ENCODE measurements around the gene SNN. TPM values are rescaled to one million over a fixed set of nuclear protein-coding genes. Genes with fewer than 3 reads are reported as not detected.

The SNN gene
- total RNA-seq, 1 experiment from 2014 or later, result 65.2 TPM

DNA sequence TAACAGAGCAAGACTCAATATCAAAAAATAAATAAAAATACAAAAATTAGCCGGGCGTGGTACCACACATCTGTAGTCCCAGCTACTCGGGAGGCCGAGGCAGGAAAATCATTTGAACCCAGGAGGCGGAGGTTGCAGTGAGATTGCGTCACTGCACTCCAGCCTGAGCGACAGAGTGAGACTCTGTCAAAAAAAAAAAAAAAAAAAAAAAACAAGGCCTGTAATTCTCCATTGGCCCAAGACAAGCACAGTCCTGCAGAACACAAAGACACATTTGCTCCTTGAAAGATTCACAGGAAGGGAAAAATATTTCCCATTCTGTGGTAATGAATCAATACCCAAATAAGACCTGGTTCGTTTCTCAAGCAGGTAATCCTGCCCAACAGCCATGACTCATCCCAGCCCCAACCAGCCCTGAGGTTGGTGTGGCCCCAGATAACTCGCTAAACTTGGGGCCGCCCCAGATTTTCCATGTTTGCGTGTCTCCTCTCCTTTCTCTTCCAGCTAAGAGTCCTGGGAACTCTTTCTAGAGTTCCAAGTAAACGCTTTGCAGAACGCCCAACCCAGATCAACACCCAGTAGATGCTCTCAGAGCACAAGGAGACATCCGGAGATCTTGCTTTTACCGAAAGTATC is 40.3 kb upstream of the SNN start:
- Mint-ChIP-seq H3K9me3 (peaks cover 4% of the 10 kb centered on the region; the same call in 1 of the 2 replicates), H3K4me1 (peaks cover 3% of the 10 kb centered on the region; the same call in 1 of the 2 replicates), H3K36me3 (no peaks in the 10 kb centered on the region), H3K27ac (peak overlapping the region; percentile 3; the same call in 1 of the 2 replicates), H3K4me3 (no peak overlapping the region), H3K27me3 (ENCODE audit: low read depth) (peaks cover 3% of the 10 kb centered on the region; the same call in 1 of the 2 replicates)
- ChIA-PET CTCF (interaction anchor here (0.7 kb wide), 1 partner anchor 1500 kb away, joined by 6 read pairs; no protein-coding TSS in a partner anchor), POLR2A (no interaction called here)
- DNase-seq (ENCODE audit: low spot score), result no peak
- no peak for ATAC-seq
- TF ChIP-seq, protein P1, sequence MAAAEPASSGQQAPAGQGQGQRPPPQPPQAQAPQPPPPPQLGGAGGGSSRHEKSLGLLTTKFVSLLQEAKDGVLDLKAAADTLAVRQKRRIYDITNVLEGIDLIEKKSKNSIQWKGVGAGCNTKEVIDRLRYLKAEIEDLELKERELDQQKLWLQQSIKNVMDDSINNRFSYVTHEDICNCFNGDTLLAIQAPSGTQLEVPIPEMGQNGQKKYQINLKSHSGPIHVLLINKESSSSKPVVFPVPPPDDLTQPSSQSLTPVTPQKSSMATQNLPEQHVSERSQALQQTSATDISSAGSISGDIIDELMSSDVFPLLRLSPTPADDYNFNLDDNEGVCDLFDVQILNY (CRISPR knock-in tag; IDR thresholded peaks at IDR 0.05), result no peak
- TF ChIP-seq ZNF138 (CRISPR knock-in tag; conservative IDR thresholded peaks at IDR 0.05), result no peak
- peak; percentile 92 for TF ChIP-seq GABPB1 (CRISPR knock-in tag; IDR thresholded peaks at IDR 0.05)
- TF ChIP-seq, protein P2, sequence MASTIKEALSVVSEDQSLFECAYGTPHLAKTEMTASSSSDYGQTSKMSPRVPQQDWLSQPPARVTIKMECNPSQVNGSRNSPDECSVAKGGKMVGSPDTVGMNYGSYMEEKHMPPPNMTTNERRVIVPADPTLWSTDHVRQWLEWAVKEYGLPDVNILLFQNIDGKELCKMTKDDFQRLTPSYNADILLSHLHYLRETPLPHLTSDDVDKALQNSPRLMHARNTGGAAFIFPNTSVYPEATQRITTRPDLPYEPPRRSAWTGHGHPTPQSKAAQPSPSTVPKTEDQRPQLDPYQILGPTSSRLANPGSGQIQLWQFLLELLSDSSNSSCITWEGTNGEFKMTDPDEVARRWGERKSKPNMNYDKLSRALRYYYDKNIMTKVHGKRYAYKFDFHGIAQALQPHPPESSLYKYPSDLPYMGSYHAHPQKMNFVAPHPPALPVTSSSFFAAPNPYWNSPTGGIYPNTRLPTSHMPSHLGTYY (CRISPR knock-in tag; IDR thresholded peaks at IDR 0.05), result no peak

DNA sequence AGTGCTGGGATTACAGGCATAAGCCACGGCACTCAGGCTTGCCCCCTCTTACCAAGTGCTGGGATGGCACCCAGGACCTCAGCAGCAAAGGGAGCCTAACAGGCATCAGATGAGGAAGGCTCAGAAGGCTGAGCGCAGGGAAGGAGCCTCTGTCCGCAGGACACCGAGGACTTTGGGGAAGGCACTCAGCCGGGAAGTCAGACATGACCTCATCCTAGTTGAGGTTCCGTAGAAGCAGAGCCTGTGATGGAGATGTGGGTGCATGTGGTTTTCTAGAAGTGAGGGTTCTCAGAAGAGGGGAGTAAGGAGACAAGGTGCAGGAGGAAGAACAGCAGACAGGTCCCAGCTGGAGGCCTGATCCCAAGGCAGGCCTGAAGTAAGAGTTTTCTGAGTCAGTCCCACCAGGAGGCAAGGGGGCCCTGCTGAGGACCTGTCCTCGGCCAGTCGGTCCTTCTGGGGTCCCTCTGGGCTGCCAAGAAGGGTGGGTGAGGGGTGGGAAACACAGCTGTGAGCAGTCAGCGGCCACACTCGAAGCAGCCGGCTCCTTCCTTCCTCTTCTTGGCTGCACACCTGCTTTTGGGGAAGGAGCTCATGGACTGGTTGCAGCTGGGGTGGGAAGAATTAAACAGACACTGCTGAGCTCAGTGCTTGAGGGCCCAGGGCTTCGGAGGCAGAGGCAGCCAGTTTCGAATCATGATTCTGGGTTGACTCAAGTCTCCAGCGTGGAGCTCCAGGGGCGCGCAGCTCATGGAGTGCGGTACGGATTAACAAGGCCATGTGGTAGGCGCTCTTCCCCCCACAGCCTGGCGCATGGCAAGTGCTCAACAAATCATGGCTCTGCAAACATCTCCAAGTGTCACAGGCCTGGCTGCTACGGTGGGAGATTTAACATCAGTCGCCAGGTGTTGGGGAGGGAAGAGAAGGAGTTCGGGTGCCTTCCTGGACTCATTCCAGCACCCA is 38.9 kb upstream of the SNN start:
- CTCF ChIA-PET, result interaction anchor here (0.7 to 1.3 kb wide), 4 partner anchors 12 to 222 kb away, joined by 3 to 6 read pairs (median 4); no protein-coding TSS in a partner anchor
- no peak overlapping the region for H3K27ac Mint-ChIP-seq
- H3K4me3 Mint-ChIP-seq, result no peak overlapping the region
- DNase-seq (ENCODE audit: low spot score) (no peak), ATAC-seq (no peak)
- 0 out of 2 replicates have a peak, but pooled peaks cover under 1% of the 10 kb centered on the region for H3K9me3 Mint-ChIP-seq
- TF ChIP-seq, protein P3, sequence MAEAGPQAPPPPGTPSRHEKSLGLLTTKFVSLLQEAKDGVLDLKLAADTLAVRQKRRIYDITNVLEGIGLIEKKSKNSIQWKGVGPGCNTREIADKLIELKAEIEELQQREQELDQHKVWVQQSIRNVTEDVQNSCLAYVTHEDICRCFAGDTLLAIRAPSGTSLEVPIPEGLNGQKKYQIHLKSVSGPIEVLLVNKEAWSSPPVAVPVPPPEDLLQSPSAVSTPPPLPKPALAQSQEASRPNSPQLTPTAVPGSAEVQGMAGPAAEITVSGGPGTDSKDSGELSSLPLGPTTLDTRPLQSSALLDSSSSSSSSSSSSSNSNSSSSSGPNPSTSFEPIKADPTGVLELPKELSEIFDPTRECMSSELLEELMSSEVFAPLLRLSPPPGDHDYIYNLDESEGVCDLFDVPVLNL (CRISPR knock-in tag; IDR thresholded peaks at IDR 0.05; ENCODE audit: borderline replicate concordance, low read depth), result 0 out of 2 replicates have a peak, but pooled peaks have one; percentile 36
- TF ChIP-seq, protein P4, sequence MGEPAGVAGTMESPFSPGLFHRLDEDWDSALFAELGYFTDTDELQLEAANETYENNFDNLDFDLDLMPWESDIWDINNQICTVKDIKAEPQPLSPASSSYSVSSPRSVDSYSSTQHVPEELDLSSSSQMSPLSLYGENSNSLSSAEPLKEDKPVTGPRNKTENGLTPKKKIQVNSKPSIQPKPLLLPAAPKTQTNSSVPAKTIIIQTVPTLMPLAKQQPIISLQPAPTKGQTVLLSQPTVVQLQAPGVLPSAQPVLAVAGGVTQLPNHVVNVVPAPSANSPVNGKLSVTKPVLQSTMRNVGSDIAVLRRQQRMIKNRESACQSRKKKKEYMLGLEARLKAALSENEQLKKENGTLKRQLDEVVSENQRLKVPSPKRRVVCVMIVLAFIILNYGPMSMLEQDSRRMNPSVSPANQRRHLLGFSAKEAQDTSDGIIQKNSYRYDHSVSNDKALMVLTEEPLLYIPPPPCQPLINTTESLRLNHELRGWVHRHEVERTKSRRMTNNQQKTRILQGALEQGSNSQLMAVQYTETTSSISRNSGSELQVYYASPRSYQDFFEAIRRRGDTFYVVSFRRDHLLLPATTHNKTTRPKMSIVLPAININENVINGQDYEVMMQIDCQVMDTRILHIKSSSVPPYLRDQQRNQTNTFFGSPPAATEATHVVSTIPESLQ (CRISPR knock-in tag; IDR thresholded peaks at IDR 0.05), result no peak
- peak; percentile 36; the same call in 1 of the 2 replicates for TF ChIP-seq GABPB1 (CRISPR knock-in tag; IDR thresholded peaks at IDR 0.05)
- H3K4me1 Mint-ChIP-seq, result peaks cover 3% of the 10 kb centered on the region; the same call in 1 of the 2 replicates
- H3K36me3 Mint-ChIP-seq, result no peaks in the 10 kb centered on the region
- POLR2A ChIA-PET, result no interaction called here
- H3K27me3 Mint-ChIP-seq (ENCODE audit: low read depth), result peaks cover 6% of the 10 kb centered on the region

DNA sequence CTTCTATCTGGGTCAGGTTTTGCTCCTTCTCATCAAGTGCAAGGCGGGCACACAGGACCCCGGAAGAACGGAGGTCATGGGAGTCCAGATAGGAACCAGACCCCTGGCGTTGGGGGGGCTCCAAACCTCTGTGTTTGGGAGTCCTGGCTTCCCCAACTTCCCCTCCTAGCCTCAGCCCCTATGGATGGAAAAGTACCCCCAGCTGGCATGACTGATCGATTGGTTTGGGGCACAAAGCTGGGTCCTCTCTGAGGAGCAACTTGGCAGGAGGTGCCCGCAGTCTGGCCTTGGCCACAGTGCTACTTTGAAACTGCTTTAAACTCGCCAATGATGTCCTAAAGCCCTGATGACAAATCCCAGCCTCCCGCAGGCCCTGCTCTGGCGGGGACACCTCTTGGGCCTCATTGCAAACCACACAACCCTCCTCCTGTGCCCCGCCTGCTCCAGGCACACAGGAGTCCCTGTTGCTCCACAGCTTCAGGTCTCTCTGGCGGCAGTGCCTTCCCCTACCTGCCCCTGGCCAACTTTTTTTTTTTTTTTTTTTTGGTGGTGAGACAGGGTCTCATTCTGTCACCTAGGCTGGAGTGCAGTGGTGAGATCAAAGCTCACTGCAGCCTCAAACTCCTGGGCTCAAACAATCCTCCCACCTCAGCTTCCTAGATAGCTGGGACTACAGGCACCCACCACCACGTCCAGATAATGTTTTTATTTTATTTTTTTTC is 38.0 kb upstream of the SNN start:
- TF ChIP-seq, protein P2 (CRISPR knock-in tag; IDR thresholded peaks at IDR 0.05), result no peak
- TF ChIP-seq ZNF263 (CRISPR knock-in tag; IDR thresholded peaks at IDR 0.05; ENCODE audit: low read depth) (no peak), ZNF423 (CRISPR knock-in tag; IDR thresholded peaks at IDR 0.05) (no peak), SP1 (CRISPR knock-in tag; conservative IDR thresholded peaks at IDR 0.05) (no peak), GTF2I (CRISPR knock-in tag; conservative IDR thresholded peaks at IDR 0.05) (no peak), NR2C2 (CRISPR knock-in tag; IDR thresholded peaks at IDR 0.05) (no peak)
- TF ChIP-seq, protein P1 (CRISPR knock-in tag; IDR thresholded peaks at IDR 0.05), result no peak
- TF ChIP-seq, protein P5, sequence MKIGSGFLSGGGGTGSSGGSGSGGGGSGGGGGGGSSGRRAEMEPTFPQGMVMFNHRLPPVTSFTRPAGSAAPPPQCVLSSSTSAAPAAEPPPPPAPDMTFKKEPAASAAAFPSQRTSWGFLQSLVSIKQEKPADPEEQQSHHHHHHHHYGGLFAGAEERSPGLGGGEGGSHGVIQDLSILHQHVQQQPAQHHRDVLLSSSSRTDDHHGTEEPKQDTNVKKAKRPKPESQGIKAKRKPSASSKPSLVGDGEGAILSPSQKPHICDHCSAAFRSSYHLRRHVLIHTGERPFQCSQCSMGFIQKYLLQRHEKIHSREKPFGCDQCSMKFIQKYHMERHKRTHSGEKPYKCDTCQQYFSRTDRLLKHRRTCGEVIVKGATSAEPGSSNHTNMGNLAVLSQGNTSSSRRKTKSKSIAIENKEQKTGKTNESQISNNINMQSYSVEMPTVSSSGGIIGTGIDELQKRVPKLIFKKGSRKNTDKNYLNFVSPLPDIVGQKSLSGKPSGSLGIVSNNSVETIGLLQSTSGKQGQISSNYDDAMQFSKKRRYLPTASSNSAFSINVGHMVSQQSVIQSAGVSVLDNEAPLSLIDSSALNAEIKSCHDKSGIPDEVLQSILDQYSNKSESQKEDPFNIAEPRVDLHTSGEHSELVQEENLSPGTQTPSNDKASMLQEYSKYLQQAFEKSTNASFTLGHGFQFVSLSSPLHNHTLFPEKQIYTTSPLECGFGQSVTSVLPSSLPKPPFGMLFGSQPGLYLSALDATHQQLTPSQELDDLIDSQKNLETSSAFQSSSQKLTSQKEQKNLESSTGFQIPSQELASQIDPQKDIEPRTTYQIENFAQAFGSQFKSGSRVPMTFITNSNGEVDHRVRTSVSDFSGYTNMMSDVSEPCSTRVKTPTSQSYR (CRISPR knock-in tag; IDR thresholded peaks at IDR 0.05), result no peak
- TF ChIP-seq, protein P6, sequence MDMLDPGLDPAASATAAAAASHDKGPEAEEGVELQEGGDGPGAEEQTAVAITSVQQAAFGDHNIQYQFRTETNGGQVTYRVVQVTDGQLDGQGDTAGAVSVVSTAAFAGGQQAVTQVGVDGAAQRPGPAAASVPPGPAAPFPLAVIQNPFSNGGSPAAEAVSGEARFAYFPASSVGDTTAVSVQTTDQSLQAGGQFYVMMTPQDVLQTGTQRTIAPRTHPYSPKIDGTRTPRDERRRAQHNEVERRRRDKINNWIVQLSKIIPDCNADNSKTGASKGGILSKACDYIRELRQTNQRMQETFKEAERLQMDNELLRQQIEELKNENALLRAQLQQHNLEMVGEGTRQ (CRISPR knock-in tag; IDR thresholded peaks at IDR 0.05), result no peak
- POLR2A ChIA-PET, result no interaction called here
- no peak for DNase-seq (ENCODE audit: low spot score)
- no peak overlapping the region for H3K4me3 Mint-ChIP-seq
- peaks cover 5% of the 10 kb centered on the region for H3K4me1 Mint-ChIP-seq
- ATAC-seq, result no peak
- H3K27ac Mint-ChIP-seq, result no peak overlapping the region
- CTCF ChIA-PET, result interaction anchor here (0.7 to 1.3 kb wide), 5 partner anchors 11 to 223 kb away, joined by 3 to 6 read pairs (median 4); no protein-coding TSS in a partner anchor
- no peaks in the 10 kb centered on the region for H3K36me3 Mint-ChIP-seq
- H3K9me3 Mint-ChIP-seq, result no peaks in the 10 kb centered on the region
- peaks cover 9% of the 10 kb centered on the region for H3K27me3 Mint-ChIP-seq (ENCODE audit: low read depth)
